Inflammatory macrophage treated with lipopolysaccharide for 4 hours (primary cell): Measurements from ENCODE around the gene STK10.
A peak's percentile ranks its signal among the peaks of the same experiment; 100 is the strongest.

Experiments
- DNase-seq: peaks from one replicate; pipeline ENCODE4 v3.0.0-alpha.2; 2020

The STK10 gene

DNA sequence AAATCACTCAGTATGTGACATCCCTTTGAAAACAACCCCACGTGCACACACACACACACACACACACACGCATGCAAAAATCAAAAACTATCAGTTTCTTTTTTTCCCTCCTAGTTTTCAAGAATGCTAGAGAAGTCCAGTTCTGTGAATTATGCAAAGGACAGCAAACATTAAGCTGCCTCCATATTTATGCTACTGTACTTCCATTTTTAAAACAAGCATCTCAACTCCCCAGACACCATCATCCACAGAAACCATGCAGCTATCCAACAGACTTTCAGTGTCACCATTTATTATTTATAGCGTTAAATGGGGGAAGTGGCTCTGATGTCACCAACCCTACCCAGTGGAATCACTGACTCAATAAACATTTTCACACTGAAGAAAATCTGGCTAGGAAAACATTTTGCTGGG is 183.2 kb downstream of the STK10 start:
- DNase-seq, result peak; percentile 79

DNA sequence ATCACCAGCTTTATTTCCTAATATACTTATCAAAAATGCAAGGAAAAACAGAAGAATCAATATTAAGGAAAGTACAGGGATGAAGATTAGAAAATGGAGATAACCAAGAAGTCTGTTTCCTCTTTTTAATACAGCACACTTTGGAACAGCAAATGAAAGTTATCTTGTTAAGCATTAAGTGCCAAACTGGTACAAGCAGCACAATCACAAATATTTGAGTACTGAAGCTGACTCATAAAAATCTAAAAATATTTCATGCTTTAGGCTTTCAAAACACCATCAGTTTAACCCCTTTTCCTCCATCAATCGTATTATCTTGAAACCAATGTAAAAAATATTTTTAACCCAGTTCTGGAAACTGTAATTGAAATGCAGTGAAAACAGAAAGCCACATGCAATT is 184.3 kb downstream of the STK10 start:
- DNase-seq, result peak; percentile 31

DNA sequence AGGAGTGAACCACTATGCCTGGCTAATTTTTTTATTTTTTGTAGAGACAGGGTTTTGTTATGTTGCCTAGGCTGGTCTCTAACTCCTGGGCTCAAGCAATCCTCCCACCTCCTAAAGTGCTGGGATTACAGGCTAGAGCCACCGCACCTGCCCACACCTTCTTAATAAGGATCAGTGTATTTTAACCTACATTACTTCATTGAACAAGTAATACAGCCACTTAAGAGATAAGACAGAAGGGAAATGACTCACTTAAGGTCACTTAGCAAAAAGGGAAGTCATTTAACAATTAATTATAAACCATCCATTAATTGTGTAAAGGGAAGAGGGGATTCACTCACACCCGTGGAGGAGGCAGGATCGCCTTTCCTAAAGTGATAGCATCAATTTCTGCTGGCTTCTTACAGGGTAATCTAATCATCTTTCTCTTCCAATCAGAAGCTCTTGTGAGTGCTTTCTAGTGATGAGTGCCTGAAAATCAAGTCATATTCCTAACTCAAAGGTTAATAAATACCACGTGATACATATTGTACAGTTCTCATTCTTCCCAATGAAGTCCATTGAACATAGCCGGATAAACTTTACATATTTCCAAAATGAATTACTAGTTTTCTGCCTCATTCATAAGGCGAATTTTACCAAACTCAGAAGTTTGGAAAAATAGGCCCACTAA is 185.0 kb downstream of the STK10 start:
- DNase-seq, result no peak

DNA sequence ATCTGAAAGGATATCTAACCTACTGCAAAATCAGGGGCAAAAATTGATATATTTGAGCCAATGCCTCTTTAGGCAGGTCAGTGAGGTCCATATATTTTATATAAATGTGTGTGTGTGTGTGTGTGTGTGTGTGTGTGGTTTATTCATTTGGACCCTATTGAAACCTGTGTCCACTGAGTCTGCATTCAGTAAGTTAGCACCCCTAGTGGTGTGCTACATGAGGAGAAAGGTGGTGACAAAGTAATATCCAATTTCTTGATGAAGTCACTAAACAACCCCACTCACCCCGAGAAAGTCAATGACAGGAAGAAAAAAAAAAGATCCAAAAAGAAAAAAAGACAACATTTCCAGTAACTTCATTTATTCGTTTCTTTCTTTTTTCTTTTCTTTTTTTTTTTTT is 185.7 kb downstream of the STK10 start:
- peak; percentile 28 for DNase-seq

DNA sequence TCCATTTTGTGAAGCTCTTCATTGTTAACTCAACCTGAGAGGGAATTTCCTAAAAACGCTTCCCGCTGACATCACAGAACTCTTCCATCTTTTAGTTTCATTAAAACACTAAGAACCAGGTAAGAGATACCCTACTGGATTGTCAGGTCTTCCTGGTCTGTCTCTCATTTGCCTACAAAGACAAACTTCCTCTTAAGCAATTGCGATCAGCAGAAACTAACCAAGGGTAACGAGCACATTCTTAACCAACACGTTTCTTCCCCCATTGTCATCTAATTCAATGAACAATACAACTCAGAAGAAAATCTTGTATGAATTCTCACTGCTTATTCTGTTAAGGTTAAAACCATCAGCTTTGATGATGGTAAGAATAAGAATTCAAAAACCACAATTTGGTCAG is 188.1 kb downstream of the STK10 start:
- DNase-seq, result peak; percentile 24

DNA sequence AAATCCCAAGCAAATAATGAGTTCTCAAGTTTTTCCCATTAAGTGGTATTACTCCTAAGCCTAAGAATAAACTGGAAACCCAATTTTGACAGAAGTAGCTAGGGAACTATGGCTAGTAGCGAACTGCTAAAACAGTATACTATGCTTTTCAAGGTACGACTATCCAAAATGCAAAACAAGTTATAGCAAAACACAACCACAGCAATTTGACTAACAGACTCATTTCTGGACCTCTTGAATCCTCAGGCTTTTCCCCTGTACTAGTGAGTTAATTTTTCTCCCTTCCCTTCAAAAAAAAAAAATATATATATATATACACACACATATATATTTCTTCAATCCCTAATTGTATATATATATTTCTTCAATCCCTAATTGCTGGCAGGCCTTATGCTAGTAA is 188.9 kb downstream of the STK10 start:
- no peak for DNase-seq

DNA sequence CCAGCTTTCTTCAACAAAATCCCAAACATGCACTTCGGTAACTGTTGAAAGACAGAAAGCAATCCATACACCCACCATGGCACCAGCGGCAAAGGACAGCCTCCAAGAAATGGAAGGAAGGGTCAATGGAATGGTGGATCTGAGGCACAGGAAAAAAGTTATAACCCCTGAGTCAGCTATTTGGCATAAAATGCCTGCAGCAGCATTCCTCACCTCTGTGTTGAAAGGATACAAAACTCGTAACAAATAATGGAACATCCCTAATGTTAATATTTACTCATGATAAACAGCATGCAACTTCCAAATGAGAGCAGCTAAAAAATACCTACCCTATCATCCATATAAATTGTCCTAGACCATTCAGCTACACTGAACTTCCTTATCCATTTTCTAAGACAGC is 191.0 kb downstream of the STK10 start:
- DNase-seq, result no peak

DNA sequence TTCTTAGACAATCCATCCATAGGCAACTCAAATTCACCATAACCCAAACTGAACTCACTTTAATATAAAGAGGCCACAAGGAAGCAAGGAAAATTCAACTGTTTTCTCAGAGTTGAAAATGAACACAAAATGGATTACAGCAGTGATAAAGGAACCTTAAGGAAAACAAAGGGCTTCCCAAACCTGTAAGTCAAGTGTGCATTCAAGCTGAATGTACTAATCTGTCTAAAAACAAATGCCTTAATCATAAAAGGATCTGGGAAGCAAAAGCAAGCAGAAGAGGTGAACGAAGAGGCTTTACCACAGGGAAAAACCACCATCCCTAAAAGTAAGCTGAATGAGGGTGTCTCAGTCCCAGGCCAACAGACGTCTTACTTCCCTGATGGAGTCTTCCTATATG is 195.2 kb downstream of the STK10 start:
- DNase-seq, result no peak

DNA sequence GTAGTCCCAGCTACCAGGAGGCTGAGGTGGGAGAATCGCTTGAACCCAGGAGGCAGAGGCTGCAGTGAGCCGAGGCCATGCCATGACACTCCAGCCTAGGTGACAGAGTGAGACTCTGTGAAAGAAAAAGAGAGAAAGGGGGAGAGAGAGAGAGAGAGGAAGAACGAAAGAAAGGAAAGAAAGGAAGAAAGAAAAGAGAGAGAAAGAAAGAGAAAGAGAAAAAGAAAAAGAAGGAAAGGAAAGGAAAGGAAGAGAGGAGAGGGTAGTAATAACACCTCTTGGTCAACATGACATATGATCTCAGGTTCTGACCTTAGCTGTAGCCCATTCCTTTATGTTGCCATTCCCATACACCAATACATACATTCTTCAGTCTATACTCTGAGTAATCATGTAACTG is 195.7 kb downstream of the STK10 start:
- no peak for DNase-seq
